Measurements from ENCODE around the gene PCYT2.

DNA sequence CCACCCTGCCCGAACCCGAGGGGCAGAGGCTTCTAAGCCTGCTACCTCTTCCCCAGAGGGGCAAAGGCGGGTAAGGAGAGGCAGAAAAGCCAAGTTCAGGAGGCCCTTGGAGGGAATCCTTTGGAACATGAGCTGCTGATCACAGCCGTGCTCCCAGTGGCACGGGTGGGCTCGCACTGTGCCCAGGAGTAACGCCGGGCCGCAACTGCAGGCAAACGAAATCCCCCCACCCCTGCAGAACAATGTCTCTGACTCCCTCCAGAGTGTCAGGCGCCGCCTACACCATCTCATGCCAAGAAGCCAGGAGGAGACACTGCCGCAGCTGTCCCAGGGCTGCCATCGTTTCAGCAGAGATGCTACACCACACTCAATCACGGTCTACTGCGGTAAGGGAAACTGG, 59.8 kb downstream of the PCYT2 start:
- no peak for TF ChIP-seq POLR2A (IDR thresholded peaks at IDR 0.05)
- TF ChIP-seq, protein P1, sequence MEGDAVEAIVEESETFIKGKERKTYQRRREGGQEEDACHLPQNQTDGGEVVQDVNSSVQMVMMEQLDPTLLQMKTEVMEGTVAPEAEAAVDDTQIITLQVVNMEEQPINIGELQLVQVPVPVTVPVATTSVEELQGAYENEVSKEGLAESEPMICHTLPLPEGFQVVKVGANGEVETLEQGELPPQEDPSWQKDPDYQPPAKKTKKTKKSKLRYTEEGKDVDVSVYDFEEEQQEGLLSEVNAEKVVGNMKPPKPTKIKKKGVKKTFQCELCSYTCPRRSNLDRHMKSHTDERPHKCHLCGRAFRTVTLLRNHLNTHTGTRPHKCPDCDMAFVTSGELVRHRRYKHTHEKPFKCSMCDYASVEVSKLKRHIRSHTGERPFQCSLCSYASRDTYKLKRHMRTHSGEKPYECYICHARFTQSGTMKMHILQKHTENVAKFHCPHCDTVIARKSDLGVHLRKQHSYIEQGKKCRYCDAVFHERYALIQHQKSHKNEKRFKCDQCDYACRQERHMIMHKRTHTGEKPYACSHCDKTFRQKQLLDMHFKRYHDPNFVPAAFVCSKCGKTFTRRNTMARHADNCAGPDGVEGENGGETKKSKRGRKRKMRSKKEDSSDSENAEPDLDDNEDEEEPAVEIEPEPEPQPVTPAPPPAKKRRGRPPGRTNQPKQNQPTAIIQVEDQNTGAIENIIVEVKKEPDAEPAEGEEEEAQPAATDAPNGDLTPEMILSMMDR (IDR thresholded peaks at IDR 0.05): no peak

Data from right lobe of liver (tissue), 4 donors.